ENCODE measurements around the gene MEPE.

MEPE gene

GRCh38 chr4:87851953-87852352 lies 19.2 kb downstream of the MEPE start:
- TF ChIP-seq OVOL3 (tag by site-specific recombination; IDR thresholded peaks at IDR 0.05) = no peak
- TF ChIP-seq BCL11B (tag by site-specific recombination; IDR thresholded peaks at IDR 0.05; ENCODE audit: low read depth) = no peak
- TF ChIP-seq ZNF140 (tag by site-specific recombination; IDR thresholded peaks at IDR 0.05) = no peak
- no peak for TF ChIP-seq ZNF654 (tag by site-specific recombination; IDR thresholded peaks at IDR 0.05; ENCODE audit: low read depth)
- TF ChIP-seq SP7 (tag by site-specific recombination; IDR thresholded peaks at IDR 0.05) = no peak
- no peak for TF ChIP-seq PBX3 (CRISPR knock-in tag; IDR thresholded peaks at IDR 0.05)
- no peak for TF ChIP-seq ZNF664 (tag by site-specific recombination; IDR thresholded peaks at IDR 0.05)
- TF ChIP-seq ZNF18 (tag by site-specific recombination; IDR thresholded peaks at IDR 0.05) = no peak
- TF ChIP-seq ZBTB48 (tag by site-specific recombination; IDR thresholded peaks at IDR 0.05) = no peak
- TF ChIP-seq ZNF596 (tag by site-specific recombination; IDR thresholded peaks at IDR 0.05) = no peak
- no peak for TF ChIP-seq ZNF302 (tag by site-specific recombination; IDR thresholded peaks at IDR 0.05; ENCODE audit: low read depth)
- no peak for TF ChIP-seq SALL2 (tag by site-specific recombination; IDR thresholded peaks at IDR 0.05; ENCODE audit: borderline replicate concordance)
- ChIA-PET POLR2A (no interaction called here), CTCF (interaction anchor here (0.9 to 2.5 kb wide), 11 partner anchors 10 to 497 kb away, joined by 3 to 32 read pairs (median 6); partner anchors contain the start of gene SPP1)
- no peak overlapping the region for H3K27ac ChIP-seq (ENCODE audit: extremely low read depth, low read depth, low read length)
- no peaks in the 10 kb centered on the region for H3K36me3 ChIP-seq (ENCODE audit: control insufficient read depth in 2 of 2, insufficient read depth in 1 of 2, low read length in 2 of 2)
- no peaks in the 10 kb centered on the region for H3K9me3 ChIP-seq (ENCODE audit: control insufficient read depth, insufficient read depth, low read depth, low read length)
- no peak overlapping the region for H3K4me3 ChIP-seq (ENCODE audit: low read depth, low read length)
- no peaks in the 10 kb centered on the region for H3K4me1 ChIP-seq (ENCODE audit: control insufficient read depth, insufficient read depth, low read length)

- TF ChIP-seq ZNF18 (tag by site-specific recombination; IDR thresholded peaks at IDR 0.05) = no peak
- 0 out of 2 replicates have a peak, but pooled peaks have one; percentile 13 for TF ChIP-seq PRDM1 (tag by site-specific recombination; IDR thresholded peaks at IDR 0.05)
- TF ChIP-seq ZNF654 (tag by site-specific recombination; IDR thresholded peaks at IDR 0.05; ENCODE audit: low read depth) = peak; percentile 72
- Histone ChIP-seq H3K27ac (ENCODE audit: extremely low read depth, low read depth, low read length) (no peak overlapping the region), H3K36me3 (ENCODE audit: control insufficient read depth in 2 of 2, insufficient read depth in 1 of 2, low read length in 2 of 2) (no peaks in the 10 kb centered on the region), H3K4me1 (ENCODE audit: control insufficient read depth, insufficient read depth, low read length) (no peaks in the 10 kb centered on the region), H3K4me3 (ENCODE audit: low read depth, low read length) (no peak overlapping the region), H3K9me3 (ENCODE audit: control insufficient read depth, insufficient read depth, low read depth, low read length) (no peaks in the 10 kb centered on the region)
- ChIA-PET POLR2A (no interaction called here), CTCF (interaction anchor here (0.6 to 2.5 kb wide), 25 partner anchors 9 to 1006 kb away, joined by 3 to 32 read pairs (median 4); partner anchors contain the start of gene SPP1)
Observed at GRCh38 chr4:87853108-87853507, 20.3 kb downstream of the MEPE start.

GRCh38 chr4:87853891-87854290 lies 21.1 kb downstream of the MEPE start:
- ChIA-PET CTCF (interaction anchor here (1.2 to 2.5 kb wide), 6 partner anchors 10 to 132 kb away, joined by 3 to 32 read pairs (median 12); partner anchors contain the start of gene SPP1), POLR2A (no interaction called here)
- no peak overlapping the region for H3K27ac ChIP-seq (ENCODE audit: extremely low read depth, low read depth, low read length)
- TF ChIP-seq ZNF701 (tag by site-specific recombination; IDR thresholded peaks at IDR 0.05) (no peak), ZNF639 (tag by site-specific recombination; IDR thresholded peaks at IDR 0.05) (no peak), ZBTB1 (tag by site-specific recombination; IDR thresholded peaks at IDR 0.05) (no peak), REPIN1 (tag by site-specific recombination; IDR thresholded peaks at IDR 0.05; ENCODE audit: low read depth) (no peak), KLF7 (tag by site-specific recombination; IDR thresholded peaks at IDR 0.05; ENCODE audit: borderline replicate concordance) (no peak), ZSCAN23 (tag by site-specific recombination; IDR thresholded peaks at IDR 0.05) (no peak), ZBTB7A (tag by site-specific recombination; IDR thresholded peaks at IDR 0.05; ENCODE audit: low read depth) (no peak), CTCF (tag by site-specific recombination; IDR thresholded peaks at IDR 0.05) (no peak), ZNF623 (tag by site-specific recombination; IDR thresholded peaks at IDR 0.05) (no peak), ZNF645 (tag by site-specific recombination; IDR thresholded peaks at IDR 0.05) (no peak), ZNF426 (tag by site-specific recombination; IDR thresholded peaks at IDR 0.05) (no peak)

More at GRCh38 chr4:87853891-87854290, 21.1 kb downstream of the MEPE start:
- Histone ChIP-seq H3K36me3 (ENCODE audit: control insufficient read depth in 2 of 2, insufficient read depth in 1 of 2, low read length in 2 of 2) (no peaks in the 10 kb centered on the region), H3K4me3 (ENCODE audit: low read depth, low read length) (no peak overlapping the region), H3K9me3 (ENCODE audit: control insufficient read depth, insufficient read depth, low read depth, low read length) (no peaks in the 10 kb centered on the region), H3K4me1 (ENCODE audit: control insufficient read depth, insufficient read depth, low read length) (no peaks in the 10 kb centered on the region)

Measured in HEK293 (cell line).